ENCODE data around the gene GCAT. TPM values are rescaled to one million over a fixed set of nuclear protein-coding genes. Genes with fewer than 3 reads are reported as not detected.
A peak's percentile ranks its signal among the peaks of the same experiment; 100 is the strongest.
"Not testable (repeated sequence)": the region's sequence is repeated elsewhere in the genome, so short reads cannot be mapped to it uniquely, and the experiment has no call there.

Gene GCAT
- total and polyA plus RNA-seq, 4 donors: 20.7 to 32.6 (median 29.8) TPM

- DNase-seq (ENCODE audit: low spot score); H3K36me3 ChIP-seq (ENCODE audit: control insufficient read depth in 4 of 4, insufficient read depth in 3 of 4, low read depth in 1 of 4, low read length in 3 of 4); H3K27me3 ChIP-seq (ENCODE audit: control insufficient read depth in 4 of 4, insufficient read depth in 4 of 4, low read length in 3 of 4); H3K9ac ChIP-seq (ENCODE audit: low read depth in 1 of 2, low read length in 2 of 2); H3K4me3 ChIP-seq (ENCODE audit: low read depth in 1 of 3, low read length in 3 of 3); H3K27ac ChIP-seq (ENCODE audit: low read depth in 1 of 2, low read length in 2 of 2); H3K9me3 ChIP-seq (ENCODE audit: control insufficient read depth in 4 of 4, low read length in 3 of 4): not testable (repeated sequence)
- H3K4me1 ChIP-seq (ENCODE audit: control insufficient read depth in 4 of 4, insufficient read depth in 4 of 4, low read length in 3 of 4): peaks cover 9 to 23% (median 18%) of the 10 kb centered on the region in 4 donors
- 78% methylated on average over 9 of the region's 9 CpGs for WGBS
Observed at GRCh38 chr22:37799979-37800378, 7.8 kb upstream of the GCAT start.

- WGBS: 5% methylated on average over 13 of the region's 13 CpGs
- Histone ChIP-seq H3K27me3 (ENCODE audit: control insufficient read depth in 4 of 4, insufficient read depth in 4 of 4, low read length in 3 of 4) (no peaks in the 10 kb centered on the region), H3K36me3 (ENCODE audit: control insufficient read depth in 4 of 4, insufficient read depth in 3 of 4, low read depth in 1 of 4, low read length in 3 of 4) (no peaks in the 10 kb centered on the region), H3K9me3 (ENCODE audit: control insufficient read depth in 4 of 4, low read length in 3 of 4) (no peaks in the 10 kb centered on the region), H3K27ac (ENCODE audit: low read depth in 1 of 2, low read length in 2 of 2) (peak overlapping the region; percentile 73 to 89), H3K4me3 (ENCODE audit: low read depth in 1 of 3, low read length in 3 of 3) (peak overlapping the region in 2 of 3 donors; percentile 53 to 67), H3K4me1 (ENCODE audit: control insufficient read depth in 4 of 4, insufficient read depth in 4 of 4, low read length in 3 of 4) (peaks cover 7 to 37% (median 28%) of the 10 kb centered on the region in 4 donors), H3K9ac (ENCODE audit: low read depth in 1 of 2, low read length in 2 of 2) (peak overlapping the region in 1 of 2 donors; percentile 88)
- TF ChIP-seq FOXA2 (IDR thresholded peaks at IDR 0.05): no peak
- no peak for TF ChIP-seq ATF3 (IDR thresholded peaks at IDR 0.05)
- no peak for TF ChIP-seq EGR1 (IDR thresholded peaks at IDR 0.05; ENCODE audit: low read depth in 2 of 2)
- no peak for TF ChIP-seq CTCF (IDR thresholded peaks at IDR 0.05; ENCODE audit: low read depth, low read length, missing input control)
- TF ChIP-seq SP1 (IDR thresholded peaks at IDR 0.05): no peak
- no peak for TF ChIP-seq NR2F2 (IDR thresholded peaks at IDR 0.05)
- TF ChIP-seq RAD21 (IDR thresholded peaks at IDR 0.05): no peak
- no peak for TF ChIP-seq YY1 (IDR thresholded peaks at IDR 0.05)
- no peak for TF ChIP-seq RXRA (IDR thresholded peaks at IDR 0.05)
- DNase-seq (ENCODE audit: low spot score): no peak
Observed at GRCh38 chr22:37801946-37802309, 5.8 kb upstream of the GCAT start.

GRCh38 chr22:37802310-37803194 is 5.2 kb upstream of the GCAT start:
- peaks cover 7 to 37% (median 28%) of the 10 kb centered on the region in 4 donors for H3K4me1 ChIP-seq (ENCODE audit: control insufficient read depth in 4 of 4, insufficient read depth in 4 of 4, low read length in 3 of 4)

More at GRCh38 chr22:37802310-37803194, 5.2 kb upstream of the GCAT start:
- peak overlapping the region; percentile 73 to 89 for H3K27ac ChIP-seq (ENCODE audit: low read depth in 1 of 2, low read length in 2 of 2)
- H3K9me3 ChIP-seq (ENCODE audit: control insufficient read depth in 4 of 4, low read length in 3 of 4): no peaks in the 10 kb centered on the region
- H3K4me3 ChIP-seq (ENCODE audit: low read depth in 1 of 3, low read length in 3 of 3): peak overlapping the region; percentile 53 to 67 (median 59)
- H3K9ac ChIP-seq (ENCODE audit: low read depth in 1 of 2, low read length in 2 of 2): peak overlapping the region in 1 of 2 donors; percentile 88
- no peaks in the 10 kb centered on the region for H3K36me3 ChIP-seq (ENCODE audit: control insufficient read depth in 4 of 4, insufficient read depth in 3 of 4, low read depth in 1 of 4, low read length in 3 of 4)
- no peaks in the 10 kb centered on the region for H3K27me3 ChIP-seq (ENCODE audit: control insufficient read depth in 4 of 4, insufficient read depth in 4 of 4, low read length in 3 of 4)
- DNase-seq (ENCODE audit: low spot score): peak; percentile 70
- WGBS: 2% methylated on average over 63 of the region's 63 CpGs
- TF ChIP-seq YY1 (IDR thresholded peaks at IDR 0.05) (peak; percentile 52), MAX (IDR thresholded peaks at IDR 0.05) (no peak), NR2F2 (IDR thresholded peaks at IDR 0.05) (no peak), TAF1 (conservative IDR thresholded peaks at IDR 0.05) (no peak), FOXA2 (IDR thresholded peaks at IDR 0.05) (no peak), ATF3 (IDR thresholded peaks at IDR 0.05) (no peak), JUND (IDR thresholded peaks at IDR 0.05) (no peak), ZBTB33 (IDR thresholded peaks at IDR 0.05) (peak; percentile 11), RXRA (IDR thresholded peaks at IDR 0.05) (no peak)
